HG03280 (cell line): ENCODE measurements around the gene PDE4D.
"Not testable (repeated sequence)": the region's sequence is repeated elsewhere in the genome, so short reads cannot be mapped to it uniquely, and the experiment has no call there.

Source experiments
- ATAC-seq: cut with Tn5 transposase; IDR thresholded peaks from one replicate; pipeline ENCODE4 v1.9.1; 2021; ENCODE audit warnings: mild to moderate bottlenecking, moderate library complexity; ENCODE audit not compliant: unreplicated experiment

Gene PDE4D

DNA sequence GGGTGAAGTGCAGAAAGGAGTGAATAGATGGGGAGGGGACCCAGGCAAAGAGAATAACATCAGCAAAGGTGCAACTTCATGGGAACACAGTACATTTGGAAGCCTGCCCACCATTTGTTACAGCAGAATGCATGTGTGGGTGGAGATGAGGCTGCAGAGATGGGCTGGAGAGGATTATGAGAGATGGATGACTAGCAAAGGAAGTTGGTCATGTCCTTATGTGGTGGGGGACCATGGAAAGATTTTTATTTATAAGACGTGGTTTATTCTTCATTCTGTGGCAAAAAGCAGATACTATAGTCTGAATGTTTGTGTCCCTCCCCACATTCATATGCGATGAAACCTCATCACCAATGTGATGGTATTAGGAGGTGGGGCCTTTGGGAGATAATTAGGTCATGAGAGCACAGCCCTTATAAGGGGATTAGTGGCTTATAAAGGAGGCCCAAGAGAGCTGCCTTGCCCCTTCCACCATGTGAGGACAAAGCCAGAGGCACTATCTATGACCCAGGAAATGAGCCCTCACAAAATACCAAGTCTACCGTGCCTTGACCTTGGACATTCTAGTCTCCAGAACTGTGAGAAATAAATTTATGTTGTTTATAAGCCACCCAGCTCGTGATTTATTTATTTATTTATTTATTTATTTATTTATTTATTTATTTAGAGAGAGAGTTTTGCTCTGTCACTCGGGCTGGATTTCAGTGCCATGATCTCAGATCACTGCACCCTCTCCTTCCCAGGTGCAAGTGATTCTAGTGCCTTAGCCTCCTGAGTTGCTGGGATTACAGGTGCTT is 827.0 kb downstream of the PDE4D start:
- no peak for ATAC-seq

GRCh38 chr5:59065554-59065953 is 828.0 kb downstream of the PDE4D start:
- no peak for ATAC-seq

- ATAC-seq: no peak
Measured at GRCh38 chr5:59064293-59064692, 829.2 kb downstream of the PDE4D start.

DNA sequence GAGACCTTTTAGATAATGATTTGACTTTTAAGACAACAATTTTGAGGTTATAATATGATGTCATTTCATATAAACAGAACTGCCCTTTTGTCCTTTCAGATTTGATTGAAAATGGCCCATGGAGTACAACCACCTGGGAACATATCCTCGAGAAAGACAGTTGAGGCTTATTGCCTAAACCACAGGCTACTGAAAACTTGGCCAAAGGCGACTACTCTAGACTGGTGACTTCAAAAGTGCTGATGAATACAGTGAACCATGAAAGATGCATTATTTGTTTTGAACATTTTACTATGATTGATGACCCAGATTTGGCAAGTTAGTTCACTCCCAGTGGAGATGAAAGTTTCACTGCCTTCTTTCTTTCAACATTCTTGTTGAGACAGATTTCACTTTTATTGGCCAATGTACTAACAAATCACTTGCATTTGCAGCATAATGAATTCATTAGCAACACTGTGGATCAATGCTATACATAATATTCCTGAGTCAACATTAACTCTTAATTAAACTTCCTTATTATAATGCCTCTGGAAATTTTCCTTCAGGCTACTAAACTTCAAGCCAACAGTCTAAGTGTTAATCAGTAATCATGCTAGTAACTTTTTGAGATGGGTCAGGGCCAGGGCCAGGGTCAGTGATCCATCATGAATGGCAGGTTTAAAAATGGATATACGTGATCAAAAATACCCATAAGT is 830.4 kb downstream of the PDE4D start:
- no peak for ATAC-seq

DNA sequence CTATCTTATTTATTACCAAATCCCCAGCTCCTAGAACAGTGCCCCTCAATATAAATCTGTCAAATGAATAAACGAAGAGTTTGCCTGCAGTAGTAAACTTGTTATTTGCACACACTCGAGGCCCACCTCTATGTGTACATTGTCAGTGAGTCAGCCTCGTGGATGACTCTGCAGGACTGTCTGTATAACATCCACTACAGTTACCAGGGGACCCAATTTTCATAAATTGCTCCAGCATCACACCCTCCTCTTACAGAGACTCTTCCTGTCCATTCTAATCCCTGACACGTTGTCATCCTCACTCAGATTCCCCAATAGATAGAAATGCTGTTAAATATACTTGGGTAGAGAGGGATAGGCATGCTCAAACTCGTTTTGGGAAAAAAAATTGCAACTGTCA is 832.1 kb downstream of the PDE4D start:
- ATAC-seq: no peak

- ATAC-seq: no peak
Measured at GRCh38 chr5:59058969-59059687, 834.4 kb downstream of the PDE4D start.

GRCh38 chr5:59058237-59058636 is 835.3 kb downstream of the PDE4D start:
- ATAC-seq: no peak

DNA sequence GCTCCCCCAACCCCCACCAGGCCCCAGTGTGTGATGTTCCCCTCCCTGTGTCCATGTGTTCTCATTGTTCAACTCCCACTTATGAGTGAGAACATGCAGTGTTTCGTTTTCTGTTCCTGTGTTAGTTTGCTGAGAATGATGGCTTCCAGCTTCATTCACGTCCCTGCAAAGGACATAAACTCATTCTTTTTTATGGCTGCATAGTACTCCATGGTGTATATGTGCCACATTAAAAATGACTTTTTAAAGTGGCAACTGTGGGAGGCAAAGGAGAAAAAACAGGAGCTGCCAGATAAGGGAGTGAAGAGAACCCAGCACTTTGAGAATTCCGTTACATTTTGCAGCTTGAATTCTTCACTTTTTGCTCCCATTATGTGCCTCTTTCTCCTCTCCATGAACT is 836.9 kb downstream of the PDE4D start:
- not testable (repeated sequence) for ATAC-seq

- no peak for ATAC-seq
Measured at GRCh38 chr5:59055745-59056448, 837.6 kb downstream of the PDE4D start.

- no peak for ATAC-seq
Measured at GRCh38 chr5:59054963-59055528, 838.5 kb downstream of the PDE4D start.

GRCh38 chr5:59051951-59052350 is 841.6 kb downstream of the PDE4D start:
- no peak for ATAC-seq

GRCh38 chr5:59049095-59049494 is 844.4 kb downstream of the PDE4D start:
- ATAC-seq: no peak

DNA sequence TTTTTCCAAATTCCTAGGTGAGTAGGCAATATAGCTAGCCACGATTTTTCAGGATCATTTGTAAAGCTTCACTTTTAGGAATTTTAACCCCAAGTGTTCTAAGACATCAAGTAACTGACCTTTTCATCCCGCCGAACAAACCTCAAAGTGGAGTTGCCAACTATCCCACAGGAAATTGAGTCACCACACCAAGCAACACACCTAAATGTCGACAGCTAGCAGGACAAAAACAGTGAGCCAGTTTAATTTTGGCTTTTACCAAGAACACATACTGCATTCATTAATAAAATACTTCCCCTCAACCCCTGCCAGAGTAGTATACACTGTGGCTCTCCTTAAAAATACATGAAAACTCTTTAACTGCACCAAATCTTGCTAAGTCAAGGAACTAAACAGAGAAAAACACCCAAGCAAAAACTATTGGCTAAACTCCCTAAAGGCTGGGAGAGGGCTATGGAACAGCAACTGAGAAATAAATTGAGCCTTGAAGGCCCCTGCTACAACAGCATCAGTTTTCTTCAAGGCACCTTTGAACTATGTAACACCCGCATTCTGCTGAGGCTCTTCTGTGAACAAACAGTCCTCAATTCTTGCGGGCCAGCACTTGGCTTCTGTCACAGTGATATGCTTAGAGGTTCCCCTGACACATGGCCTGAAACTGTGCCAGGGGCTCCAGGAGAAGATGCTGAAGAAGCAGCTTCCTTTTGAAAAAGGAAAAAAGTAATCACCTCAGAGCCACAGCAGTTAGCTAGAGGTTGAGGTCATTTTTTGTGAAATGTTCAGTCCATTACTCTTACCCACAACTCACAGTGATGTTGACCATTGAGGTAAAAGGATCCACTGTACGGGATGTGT is 851.1 kb downstream of the PDE4D start:
- no peak for ATAC-seq

DNA sequence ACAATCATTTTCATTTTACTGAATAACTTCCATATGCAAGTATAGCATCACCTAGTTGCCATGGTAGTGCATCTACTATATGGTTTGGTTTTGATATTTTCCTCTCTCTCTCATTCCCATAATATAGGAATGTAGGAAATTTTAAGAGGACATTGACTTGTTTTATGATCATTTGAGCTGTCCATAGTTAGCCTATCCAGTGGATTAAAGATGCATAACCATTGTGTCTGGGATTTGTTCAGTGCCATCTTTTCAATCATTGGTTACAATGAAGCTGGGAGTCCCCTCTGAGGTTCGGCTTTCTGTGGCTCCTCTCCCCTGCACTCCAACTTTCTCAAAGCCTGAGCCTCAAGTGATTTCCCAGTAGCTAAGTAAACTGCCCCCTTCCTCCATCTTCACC is 852.2 kb downstream of the PDE4D start:
- no peak for ATAC-seq

- no peak for ATAC-seq
Measured at GRCh38 chr5:59040804-59041201, 852.7 kb downstream of the PDE4D start.

DNA sequence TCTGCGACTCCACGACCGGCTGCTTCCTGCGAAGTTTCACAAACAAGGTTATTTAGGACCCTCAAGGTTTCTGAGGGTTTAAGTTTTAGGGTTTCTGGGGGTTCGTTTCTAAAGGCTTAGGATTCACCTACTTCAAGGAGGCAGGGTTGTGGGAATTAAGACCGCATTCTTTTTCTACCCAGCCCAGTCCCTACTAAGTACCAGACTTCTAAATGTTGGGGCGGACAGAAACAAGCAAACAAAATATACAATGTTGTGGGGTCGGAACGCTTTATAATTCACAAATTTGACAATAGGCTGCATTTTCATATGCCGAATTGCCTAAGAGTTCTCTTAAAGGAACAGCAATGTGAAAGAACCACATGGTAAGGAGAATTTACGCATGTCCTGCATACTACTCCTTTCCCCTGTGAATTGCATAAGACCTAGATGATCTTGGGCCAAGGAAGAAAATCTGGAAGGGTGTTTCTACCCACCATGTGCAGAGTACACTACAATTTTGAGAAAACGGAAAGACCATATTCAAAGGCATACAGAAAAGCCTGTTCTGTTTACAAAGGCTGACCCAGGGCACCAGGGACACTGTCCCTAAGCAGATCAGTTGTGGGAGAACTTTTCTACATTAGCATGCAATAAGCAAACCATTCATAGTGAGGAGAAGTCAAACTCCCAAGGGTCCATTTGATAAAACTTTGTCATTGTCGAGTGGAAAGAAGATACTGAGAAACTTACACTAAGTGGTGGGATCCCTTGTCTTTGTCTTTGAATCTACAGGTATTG is 853.3 kb downstream of the PDE4D start:
- ATAC-seq: no peak

DNA sequence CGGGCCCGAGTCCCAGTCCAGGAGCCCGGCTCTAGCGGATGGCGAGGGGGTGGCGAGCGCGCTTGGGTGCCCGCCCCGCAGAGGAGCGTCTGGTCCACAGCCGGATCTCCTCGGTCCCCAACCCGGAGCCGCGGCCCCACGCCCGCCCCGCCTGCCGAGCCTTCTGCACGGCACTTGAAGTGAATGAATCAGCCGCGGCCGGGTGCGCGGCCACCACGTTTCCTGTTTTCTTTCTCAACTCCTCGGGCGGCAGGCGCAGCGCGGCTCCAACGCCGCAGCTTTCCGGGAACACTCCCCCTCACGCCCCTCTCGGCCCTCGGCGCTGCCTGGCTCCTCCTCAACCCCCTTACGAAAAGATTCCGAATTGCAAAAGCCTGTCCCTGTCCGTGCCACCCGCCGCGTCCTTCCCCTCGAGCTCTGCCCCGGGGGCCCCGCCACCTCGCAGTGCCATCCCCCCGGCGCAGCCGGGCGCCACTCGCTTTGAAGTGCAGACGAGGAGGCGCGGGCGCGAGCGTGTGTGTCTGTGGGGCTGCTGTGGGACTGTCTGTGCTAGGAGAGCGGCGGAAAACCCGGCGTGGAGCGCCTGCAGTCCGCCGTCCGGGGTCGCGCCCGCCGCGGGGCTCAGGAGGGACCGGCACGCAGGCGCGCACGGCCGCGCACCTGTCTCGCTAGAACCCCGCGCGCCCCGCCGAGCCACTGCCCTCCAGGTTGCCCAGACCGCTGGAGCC is 854.1 kb downstream of the PDE4D start:
- ATAC-seq: peak; percentile 56

DNA sequence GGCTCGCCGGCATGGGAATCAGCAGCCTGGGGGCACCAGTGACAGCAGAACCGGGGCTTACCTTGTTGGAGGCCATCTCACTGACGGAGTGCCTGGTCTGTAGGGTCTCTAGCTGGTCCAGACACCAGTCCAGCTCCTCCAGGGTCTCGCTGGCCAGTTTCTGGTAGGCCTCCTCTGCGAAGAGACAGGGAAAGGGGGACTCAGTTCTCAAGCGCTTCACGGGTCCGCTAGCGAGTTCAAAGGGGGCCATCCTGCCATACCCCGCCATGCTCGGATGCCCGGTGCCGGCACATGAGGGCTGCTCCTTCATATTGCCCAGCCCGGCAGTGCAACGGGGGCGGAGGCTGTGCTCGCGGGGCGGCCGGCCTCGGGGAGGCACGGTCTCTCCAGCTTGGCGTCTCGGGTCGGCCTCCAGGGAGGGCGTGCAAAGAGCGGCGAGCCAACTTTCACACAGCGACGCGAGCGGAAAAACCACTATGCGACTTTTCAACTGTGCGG is 854.7 kb downstream of the PDE4D start:
- ATAC-seq: peak; percentile 39
